Kidney capillary endothelial cell (primary cell): ENCODE measurements around the gene COMMD2.
A peak's percentile ranks its signal among the peaks of the same experiment; 100 is the strongest.

Experiments
- DNase-seq: peaks from one replicate; pipeline ENCODE4 v3.0.0-alpha.2; 2018; ENCODE audit warnings: low spot score

COMMD2 gene

DNA sequence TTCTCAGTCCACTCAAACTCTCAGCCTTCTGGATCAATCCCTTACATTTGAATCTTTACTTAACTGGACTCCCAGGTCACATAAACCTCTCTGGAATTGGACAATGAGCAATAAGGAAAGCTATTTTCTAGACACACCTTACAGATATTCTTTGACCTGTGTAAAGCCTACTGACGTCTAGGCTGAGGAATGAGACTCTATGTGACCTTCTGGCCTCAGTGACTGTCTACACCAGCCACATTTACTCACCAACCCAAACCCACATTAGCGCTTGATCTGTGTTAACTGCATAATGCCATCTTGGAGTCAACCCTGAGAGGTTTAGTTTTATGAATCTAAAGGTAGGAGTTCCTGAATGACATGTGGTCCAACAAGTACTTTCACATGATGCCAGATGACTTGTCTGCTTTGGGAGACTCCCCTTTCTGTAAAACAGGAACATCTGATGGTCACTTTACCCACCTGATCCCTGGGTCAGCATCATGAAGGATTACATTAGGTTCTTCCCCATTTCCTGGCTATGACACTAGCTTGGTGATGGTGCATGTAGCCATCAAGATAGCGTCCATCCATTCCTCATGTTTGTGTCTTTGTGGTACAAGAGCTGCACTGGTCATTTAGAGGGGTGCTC is 11.4 kb upstream of the COMMD2 start:
- DNase-seq, result no peak

DNA sequence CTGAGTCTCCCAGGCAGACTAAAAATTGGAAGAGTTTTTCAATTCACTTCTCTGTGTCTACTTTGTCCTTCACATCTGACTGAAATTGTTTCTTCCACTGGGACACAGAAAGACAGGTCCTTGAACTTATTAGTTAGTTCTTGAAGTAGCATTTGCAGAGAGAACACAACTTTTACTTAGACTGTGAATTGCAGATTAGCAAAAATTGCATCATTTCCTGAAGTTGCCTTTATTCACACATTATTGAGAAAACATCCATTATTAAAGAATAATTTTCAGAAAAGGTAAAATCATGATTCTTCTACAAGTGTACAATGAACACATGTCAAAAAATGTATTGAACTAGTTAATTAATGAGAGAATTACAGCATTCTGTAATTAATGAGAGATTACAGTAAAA is 1.4 kb upstream of the COMMD2 start:
- DNase-seq, result no peak

DNA sequence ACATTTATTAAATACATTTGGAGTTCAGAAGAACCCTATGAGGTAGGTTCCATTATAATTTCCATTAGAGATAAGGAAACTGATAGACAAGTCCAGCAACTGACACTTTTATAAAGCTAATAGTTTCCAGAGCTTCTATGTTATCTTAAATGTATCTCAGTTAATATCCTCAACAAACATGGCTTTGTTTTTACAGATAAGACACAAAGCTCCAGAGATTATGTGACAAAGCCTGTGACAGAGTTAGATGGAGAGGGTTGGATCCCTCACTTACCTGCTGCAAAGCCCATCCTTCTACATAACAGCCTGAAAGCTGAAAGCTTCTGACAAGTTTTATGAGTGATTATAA is 473 bp upstream of the COMMD2 start:
- no peak for DNase-seq

DNA sequence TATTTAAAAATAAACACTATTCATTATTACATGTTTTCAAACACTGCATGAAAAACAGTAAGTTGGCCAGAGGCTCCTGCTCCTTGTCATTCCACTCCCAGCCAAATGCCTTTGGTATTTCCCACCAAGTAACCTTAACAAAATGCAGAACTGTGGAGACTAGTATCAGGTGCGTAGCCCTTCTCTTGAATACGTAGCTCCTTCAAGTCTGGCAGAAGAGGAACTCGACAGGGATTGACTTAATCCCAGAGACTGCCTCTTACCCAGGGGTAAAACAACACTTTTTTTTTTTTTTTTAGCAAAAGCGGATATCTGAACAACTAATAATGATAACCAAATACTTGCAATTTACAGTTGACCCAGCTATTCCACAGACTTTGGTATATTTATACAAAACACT is 738 bp downstream of the COMMD2 start:
- no peak for DNase-seq

DNA sequence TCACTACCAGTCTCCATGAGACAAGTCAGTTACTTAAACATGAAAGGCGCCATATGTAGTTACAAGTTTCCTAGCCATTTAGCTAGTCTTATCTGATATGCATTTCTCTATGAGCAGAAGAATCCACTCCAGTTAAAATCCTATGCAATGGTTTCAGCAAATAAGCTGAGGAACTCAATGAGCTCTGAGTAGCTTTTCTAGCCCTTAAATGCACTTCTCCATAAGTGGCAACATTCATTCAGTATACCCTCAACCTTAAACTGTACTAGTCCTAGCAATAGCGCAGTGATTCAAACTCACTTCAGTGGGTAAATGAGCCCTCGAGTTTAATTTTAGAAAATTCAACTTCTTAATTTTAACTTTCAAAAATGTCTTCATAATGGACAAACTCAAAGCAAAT is 7.7 kb downstream of the COMMD2 start:
- DNase-seq, result no peak

DNA sequence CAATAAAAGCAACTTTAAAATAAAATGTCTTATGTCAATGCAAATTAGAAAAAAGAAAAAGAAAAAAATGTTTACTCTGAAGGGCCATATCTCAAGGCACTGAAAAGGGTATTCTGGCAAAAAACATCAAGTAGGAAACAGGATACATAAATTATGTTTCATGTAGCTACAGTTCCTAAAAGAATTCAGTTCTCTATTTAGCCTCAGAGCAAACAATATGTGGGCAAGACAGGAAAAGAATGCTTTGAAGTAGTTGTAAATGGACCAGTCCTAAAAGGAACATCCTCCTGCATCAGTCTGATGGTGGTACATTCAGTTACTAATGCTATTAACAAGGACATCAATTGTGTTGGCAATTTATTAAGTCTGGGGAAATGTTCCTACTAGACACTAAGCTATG is 8.1 kb downstream of the COMMD2 start:
- DNase-seq, result peak; percentile 19

DNA sequence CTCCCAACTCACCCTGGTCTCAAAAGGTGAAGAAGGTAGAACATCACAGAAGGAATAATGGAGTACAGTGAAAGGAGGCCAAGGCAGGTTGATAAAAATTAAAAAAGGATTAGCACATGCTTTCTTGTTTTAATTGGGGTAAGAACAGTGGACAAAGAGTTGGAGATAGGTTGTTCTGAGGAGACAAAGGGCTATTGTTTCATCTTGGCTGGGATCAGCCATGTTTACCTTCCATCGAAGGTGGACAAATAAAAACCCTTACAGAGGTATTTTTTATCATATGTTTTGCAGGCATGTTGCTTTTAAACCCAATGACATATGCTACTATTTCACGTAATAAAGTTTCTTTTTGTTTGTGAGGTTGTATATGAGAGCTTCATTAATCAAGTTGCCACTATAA is 12.9 kb downstream of the COMMD2 start:
- DNase-seq, result no peak

DNA sequence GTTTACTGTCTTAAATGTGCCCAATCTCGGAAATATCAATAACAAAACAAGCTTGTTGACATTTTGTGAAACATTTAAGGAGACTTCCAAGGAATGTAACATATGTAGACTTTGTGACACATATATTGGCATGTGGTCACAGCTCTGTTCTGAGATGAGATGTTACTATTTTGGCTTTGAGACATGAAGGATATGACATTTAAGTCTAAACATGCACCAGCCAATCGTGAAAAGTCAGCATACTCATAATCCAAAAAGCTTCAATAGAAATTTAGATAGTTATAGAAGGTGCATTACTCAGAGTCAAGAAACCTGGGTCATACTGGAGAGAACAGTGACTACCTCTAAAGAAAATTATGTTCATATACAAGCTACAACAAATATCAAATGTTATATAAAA is 13.4 kb downstream of the COMMD2 start:
- DNase-seq, result no peak

DNA sequence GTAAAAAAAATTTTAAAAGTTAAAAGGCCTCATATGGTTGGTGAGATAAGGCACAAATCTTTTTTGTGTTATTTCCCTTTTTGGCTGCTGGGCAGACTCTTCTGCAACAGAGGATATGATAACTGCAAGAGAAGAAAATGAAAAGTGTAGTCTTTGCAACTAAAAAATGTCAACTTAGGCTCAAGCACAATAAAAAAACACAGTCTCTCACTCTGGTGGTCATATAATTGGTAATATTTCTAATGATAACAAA is 15.4 kb downstream of the COMMD2 start:
- no peak for DNase-seq

DNA sequence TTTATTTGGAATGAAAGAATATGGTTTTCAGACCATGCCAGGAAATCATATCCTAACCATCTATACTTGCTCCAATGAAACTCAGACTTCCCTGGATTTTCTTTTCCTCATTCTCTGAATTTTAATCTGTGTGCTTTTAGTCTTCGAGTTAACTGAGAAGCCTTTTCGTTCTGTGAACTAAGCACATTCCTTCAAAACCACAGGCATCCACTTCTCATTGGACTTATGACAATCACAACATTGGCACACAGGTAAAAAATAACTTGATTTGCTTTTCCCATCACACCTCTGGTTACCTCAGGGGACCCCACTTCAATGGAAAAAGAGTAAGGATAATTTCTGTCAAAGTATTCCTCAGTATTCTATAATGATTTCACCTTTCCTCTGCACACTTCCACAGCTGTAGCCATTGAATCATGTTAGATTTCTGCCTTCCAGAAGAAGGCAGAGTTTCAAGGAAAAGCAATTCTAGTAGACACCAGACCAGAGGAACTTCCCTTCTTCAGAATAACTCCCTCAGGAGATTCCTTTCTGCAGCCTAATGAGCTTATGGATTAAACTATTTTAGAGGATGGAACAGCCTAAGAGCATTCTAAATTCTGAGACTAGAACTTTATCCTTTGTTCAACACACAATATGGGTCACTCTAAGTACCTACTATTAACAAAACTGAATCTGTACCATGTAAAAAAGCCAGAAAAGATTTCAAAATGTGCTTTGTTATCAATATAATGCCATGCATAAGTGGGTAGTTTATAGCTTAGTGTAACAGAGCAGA is 15.9 kb downstream of the COMMD2 start:
- DNase-seq, result no peak

DNA sequence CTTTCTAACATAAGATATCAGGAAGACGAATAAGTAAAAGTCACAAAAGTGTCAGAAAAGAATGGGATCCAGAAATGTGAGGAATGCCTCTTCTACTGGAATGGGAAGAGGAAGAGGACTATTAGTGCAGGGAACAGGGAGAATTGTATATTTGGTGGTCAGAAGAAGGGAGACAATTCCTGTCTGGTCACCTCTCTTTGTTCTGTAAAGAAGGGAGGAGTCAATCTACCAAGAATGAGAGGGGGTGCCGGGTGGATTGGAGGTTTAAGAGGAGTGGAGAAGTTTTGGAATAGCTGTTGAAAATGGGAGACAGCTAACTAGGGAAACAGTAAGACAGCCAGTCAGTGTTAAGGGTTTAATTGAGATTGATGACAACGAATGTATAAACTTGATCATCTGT is 20.1 kb downstream of the COMMD2 start:
- no peak for DNase-seq

DNA sequence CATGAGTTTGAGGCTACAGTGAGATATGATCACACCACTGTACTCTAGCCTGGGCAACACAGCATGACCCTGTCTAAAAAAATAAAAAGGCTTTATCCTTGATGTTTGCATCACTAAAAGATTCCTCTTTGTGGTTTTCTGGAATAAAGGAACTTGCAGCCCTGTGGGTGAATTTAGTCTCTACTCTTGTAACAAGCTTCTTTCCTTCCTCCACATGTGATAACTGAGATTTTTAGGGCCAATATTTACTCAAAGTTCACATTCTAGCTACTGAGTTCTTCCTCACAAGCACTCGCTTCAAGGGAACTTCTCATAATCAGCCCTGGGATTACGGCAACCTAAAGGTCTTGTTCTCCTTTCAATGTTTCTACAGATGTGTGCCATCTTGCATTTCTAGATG is 24.6 kb downstream of the COMMD2 start:
- no peak for DNase-seq

DNA sequence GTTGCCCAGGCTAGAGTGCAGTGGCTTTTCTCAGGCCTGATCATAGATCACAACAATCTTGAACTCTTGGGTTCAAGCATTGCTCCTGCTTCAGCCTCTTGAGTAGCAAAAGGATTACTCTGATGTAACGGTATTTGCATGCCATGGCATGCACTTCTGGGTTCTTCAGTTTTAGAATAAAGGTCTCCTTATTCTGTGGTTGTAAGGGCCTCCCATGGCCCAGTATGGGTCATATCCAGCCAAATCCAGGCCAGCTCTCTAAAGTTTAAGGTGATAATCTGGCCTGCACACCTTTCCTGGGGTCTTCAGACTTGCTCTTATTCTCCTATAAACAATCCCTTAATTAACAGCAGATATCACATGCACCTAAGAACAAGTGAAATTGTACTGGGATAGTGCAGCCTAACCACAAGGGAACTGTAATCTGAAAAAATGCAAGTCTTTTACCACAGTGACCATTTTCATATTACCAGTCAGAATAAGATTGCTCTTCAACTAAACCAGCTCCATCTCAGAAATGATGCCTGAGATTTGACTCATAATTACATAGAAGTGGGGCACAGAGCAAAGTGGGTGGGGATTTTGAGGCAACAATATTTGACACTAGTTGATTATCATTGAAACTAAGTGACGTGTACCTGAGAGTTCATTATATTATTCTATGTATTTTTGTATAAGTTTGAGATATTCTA is 25.4 kb downstream of the COMMD2 start:
- no peak for DNase-seq

DNA sequence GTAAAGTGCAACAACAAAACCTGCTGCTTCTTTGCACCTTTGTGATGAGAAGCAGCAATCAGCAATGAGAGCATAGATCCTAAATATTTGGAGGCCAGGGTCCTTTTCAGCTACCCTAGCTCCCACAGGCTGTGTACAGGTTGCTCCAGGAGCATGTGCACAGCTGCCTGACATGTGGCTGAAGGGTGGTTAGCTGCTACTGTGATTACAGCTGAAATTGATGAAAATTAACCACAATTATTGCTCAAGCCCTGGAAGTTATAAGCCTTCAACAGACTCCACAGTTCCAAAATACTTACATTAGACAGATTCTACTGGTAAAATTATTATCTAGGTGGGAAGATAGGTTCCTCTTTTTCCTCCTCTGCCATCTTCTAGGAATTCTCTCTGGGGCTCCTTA is 28.5 kb downstream of the COMMD2 start:
- DNase-seq, result no peak

DNA sequence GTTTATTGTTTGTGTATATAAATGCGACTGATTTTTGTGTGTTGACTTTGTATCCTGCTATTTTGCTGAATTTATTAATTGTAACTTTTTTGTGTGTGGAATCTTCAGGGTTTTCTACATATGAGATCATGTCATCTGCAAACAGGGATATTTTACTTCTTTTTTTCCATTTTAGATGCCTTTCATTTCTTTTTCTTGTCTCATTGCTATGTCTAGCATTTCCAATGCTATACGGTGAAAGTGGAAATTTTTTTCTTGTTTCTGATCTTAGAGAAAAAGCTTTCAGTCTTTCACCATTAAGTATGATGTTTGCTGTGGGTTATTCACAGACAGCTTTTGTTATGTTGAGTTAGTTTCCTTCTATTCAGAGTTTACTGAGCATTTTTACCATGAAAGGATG is 31.4 kb downstream of the COMMD2 start:
- DNase-seq, result no peak

DNA sequence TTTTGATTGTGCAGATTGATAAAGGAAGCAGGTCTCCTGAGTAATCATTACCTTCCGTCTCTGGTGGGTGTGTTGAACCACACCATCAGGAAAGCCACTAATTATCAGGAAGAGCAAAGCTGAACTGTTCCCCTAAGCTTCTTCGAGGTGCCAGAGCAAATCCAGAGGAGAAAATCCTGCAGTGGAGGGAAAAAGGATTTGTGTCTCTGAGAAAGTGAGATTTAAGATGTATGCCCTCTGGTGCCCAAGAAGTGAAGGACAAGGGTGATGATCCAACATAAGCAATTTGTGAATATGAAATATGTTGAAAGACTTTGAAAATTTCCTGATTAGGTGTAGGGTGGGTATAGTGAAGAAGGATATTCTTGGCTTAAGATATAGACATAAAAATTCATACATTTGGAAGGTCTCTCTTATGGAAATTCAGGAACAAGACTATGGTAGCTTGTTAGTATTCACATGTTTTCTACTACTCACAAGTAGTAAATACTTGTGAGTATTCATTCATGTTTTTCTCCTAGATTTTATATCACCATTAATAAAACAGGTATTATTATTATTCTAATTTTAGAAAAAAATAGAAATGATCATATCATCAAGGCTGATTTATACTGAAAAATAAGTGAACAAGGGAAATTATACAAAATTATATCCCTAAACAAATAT is 34.8 kb downstream of the COMMD2 start:
- peak; percentile 67 for DNase-seq

DNA sequence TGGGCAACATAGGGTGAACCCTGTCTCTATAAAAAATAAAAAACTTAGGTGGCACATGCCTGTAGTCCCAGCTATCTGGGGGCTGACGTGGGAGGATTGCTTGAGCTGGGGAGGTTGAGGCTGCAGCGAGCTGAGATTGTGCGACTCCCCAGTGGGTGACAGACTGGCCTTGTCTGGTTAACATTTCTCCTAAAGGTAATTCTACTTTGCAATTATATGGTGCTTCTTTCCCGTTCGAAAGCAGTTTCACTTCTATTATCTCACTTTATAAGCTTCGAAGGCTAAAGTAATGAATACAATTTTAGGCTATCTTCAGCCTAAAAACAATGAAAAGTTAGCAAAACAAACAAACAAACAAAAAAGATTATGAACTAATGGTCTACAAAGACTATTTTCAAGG is 35.3 kb downstream of the COMMD2 start:
- peak; percentile 7 for DNase-seq

DNA sequence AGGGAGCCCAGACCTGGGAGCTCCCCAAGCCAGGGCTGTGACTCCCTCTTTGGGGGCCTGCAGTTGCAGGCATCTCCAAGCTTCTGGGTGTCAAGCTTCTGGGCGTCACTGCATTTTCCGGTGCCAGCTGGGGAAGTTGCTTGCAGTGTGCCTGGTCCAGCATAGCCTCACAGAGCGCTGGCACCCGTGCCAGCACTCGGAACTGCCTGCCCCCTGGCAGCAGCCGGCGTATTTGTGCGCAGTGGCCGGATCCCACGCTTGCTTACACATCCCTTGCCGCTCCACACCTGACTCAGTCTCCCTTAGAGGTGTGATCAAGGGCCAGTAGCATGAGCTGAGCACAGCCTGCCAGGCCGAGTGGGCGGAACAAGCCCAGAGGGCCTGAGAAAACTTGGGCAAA is 37.0 kb downstream of the COMMD2 start:
- no peak for DNase-seq

DNA sequence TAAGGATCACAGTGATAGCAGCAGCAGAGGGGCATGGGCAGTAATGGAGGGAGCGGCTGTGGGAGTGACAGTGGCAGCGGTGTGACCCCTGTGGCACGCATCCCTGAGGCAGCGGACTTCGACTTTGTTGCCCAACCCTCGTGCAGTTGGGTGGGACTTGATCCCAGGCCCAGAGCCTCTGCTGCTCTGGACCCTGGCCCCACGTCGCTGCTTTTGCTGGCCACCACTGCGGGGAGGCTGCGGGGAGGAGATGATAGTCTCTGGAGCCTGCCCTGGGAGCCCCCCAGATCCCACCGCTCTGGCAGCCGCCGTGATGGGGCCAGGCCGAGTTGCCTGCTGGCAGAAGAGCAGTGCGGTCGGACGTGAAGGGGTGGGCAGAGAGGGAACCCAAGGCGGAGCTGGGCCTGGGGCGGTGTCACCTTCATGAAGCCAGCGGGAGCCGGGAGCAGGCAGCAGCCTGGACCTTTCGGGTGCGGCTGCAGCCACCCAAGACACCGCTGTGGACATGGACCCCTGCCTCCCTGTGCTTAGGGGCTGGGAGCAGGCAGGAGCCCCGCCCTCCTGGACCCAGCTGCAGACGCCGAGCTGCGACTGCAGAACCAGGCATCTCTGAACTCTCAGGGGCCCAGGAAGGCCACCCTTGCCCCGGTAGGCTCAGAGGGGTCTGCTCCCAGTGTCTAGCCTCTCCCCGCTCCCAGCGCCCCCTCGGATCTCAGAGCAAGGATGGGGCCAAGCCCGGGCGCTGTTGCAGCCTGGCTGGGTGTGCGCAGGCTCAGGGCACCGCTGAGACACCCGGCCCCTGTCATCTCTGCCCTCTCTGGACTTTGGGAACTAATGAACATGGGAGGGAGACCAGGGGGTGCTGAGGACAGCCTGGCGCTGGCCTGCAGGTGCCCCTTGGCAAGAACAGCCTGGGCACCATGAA is 38.3 kb downstream of the COMMD2 start:
- DNase-seq, result no peak

DNA sequence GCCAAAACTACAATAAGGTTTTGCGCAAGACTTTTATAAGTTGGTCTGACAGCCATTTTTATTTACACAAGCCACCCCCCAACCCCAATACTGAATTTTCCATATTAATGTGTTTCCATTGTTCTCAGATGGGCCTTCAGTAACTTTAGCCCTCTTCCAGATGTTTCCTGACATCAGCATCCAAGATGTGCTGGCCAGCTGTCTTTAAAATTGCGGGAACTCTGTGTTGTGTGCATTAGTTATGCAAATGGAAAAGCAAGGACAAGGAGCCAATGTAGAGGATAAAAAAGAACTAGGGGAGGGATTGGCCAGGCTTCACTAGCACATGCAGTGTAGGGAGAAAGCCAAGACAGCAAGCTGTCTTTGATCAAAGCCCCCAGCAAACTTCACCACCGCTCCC is 45.4 kb downstream of the COMMD2 start:
- no peak for DNase-seq

DNA sequence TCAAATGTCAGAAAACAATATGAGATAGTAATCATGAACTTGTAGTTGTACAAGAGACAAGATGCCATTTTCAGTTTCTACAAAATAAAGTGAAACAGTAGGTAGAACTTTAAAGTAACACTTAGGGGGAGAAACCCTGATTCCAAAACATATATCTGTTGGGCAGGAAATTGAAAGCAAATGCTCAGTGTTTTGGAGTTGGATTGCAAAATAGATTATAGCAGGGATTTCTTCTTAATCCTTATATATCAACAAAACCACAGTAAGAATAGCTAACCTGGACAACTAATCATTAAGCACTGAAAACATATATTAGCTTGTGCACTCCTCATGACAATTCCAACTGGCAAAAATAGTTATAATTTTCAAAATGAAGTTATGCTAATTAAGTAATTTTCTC is 46.9 kb downstream of the COMMD2 start:
- DNase-seq, result no peak

DNA sequence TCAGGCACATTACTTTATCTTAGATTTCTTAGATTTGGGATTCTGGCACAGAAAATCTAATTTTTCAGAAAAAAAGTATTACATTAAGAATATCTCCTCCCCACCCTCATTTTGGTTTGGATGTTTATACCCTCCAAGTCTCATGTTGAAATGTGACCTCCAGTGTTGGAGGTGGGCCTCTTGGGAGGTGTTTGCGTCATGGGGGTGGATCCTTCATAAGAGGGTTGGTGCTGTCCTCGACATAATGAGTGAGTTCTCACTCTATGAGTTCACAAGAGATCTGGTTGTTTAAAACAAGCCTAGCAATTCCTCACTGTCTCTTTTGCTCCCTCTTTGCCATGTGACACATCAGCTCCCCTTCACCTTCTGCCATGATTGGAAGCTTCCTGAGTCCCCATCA is 48.8 kb downstream of the COMMD2 start:
- no peak for DNase-seq
